OCI-LY3 (cell line): ENCODE measurements around the gene NUMBL.
"Not testable (repeated sequence)": the region's sequence is repeated elsewhere in the genome, so short reads cannot be mapped to it uniquely, and the experiment has no call there.

ENCODE experiments used
- H2AFZ ChIP-seq: fragments of 200-600, 300-600 bp; shearing (Covaris generic); 2 replicates; pipeline ENCODE4 v1.6.0; 2014; ENCODE audit warnings: antibody characterized with exemption, low read depth, low read length
- H3K27ac ChIP-seq: fragments of 200-600, 300-600 bp; sonication (generic); 2 replicates; pipeline ENCODE4 v1.5.1; 2014; ENCODE audit warnings: mild to moderate bottlenecking, low read length, moderate library complexity, mixed read lengths
- H3K27me3 ChIP-seq: fragments of 200-600, 300-600 bp; sonication (generic); 2 replicates; pipeline ENCODE4 v1.6.1; 2014; ENCODE audit warnings: low read depth, low read length, mixed read lengths
- H3K36me3 ChIP-seq: fragments of 200-600, 300-600 bp; sonication (generic); replicated peaks from 2 replicates; pipeline ENCODE3; 2014; ENCODE audit warnings: low read depth, low read length, mixed read lengths
- H3K4me1 ChIP-seq: fragments of 300-600, 200-600 bp; sonication (generic); 2 replicates; pipeline ENCODE4 v1.6.1; 2014; ENCODE audit warnings: low read length, mixed read lengths
- H3K4me2 ChIP-seq: fragments of 200-600, 300-600 bp; sonication (generic); 2 replicates; pipeline ENCODE4 v1.6.1; 2014; ENCODE audit warnings: low read length, mixed read lengths
- H3K4me3 ChIP-seq: fragments of 300-600, 200-600 bp; sonication (generic); 2 replicates; pipeline ENCODE4 v1.5.1; 2014; ENCODE audit warnings: antibody characterized with exemption, mild to moderate bottlenecking, low read length, moderate library complexity
- H3K79me2 ChIP-seq: fragments of 300-600, 200-600 bp; shearing (Covaris generic); 2 replicates; pipeline ENCODE4 v1.6.1; 2014; ENCODE audit warnings: mild to moderate bottlenecking, low read length, mixed read lengths
- H3K9ac ChIP-seq: fragments of 300-600, 200-600 bp; shearing (Covaris generic); 2 replicates; pipeline ENCODE4 v1.6.0; 2014; ENCODE audit warnings: mild to moderate bottlenecking, low read length, moderate library complexity
- H3K9me3 ChIP-seq: fragments of 200-600, 300-600 bp; shearing (Covaris generic); 2 replicates; pipeline ENCODE4 v1.6.1; 2014; ENCODE audit warnings: low read length, mixed read lengths; ENCODE audit not compliant: insufficient read depth
- H4K20me1 ChIP-seq: fragments of 200-600, 300-600 bp; sonication (generic); 2 replicates; pipeline ENCODE4 v1.6.1; 2016; ENCODE audit warnings: low read length, mixed read lengths; ENCODE audit not compliant: insufficient read depth
- CTCF ChIP-seq: fragments of 200-600, 300-600 bp; sonication (generic); IDR thresholded peaks from 2 replicates; pipeline ENCODE4 v1.5.1; 2014; ENCODE audit warnings: antibody characterized with exemption, low read length, low read depth
- EZH2phosphoT487 ChIP-seq: fragments of 200-600 bp; shearing (Covaris generic); IDR thresholded peaks from 2 replicates; pipeline ENCODE4 v1.6.1; 2018; ENCODE audit warnings: antibody characterized with exemption, mixed run types, low read depth

NUMBL gene

DNA sequence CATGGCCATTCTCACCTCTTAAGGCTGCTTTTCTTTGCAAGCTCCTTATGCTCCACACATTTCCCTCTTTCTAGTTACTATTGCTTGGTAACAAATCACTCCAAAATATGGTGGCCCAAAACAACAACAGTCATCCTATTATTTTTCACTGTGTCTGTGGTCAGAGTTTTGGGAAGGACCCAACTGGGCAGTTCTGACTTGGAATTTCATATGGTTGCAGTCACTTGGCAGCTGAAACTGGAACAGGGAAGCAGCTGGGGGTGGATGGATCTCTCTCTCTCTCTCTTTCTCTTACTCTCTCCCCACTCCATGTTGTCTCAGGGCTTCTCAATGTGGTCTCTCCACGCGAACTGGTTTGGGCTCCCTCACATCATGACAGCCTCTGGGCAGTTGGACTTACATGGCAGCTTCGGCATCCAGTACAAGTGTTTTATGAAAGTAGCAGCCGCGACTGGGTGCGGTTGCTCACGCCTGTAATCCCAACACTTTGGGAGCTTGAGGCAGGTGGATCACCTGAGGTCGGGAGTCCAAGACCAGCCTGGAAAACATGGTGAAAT, 39.6 kb downstream of the NUMBL start:
- Histone ChIP-seq H3K9ac (no peak overlapping the region), H4K20me1 (no peaks in the 10 kb centered on the region), H3K27ac (no peak overlapping the region), H2AFZ (no peak overlapping the region), H3K4me2 (no peak overlapping the region), H3K4me1 (peaks cover 10% of the 10 kb centered on the region), H3K36me3 (no peaks in the 10 kb centered on the region), H3K9me3 (no peaks in the 10 kb centered on the region), H3K79me2 (no peaks in the 10 kb centered on the region), H3K4me3 (no peak overlapping the region), H3K27me3 (peaks cover 27% of the 10 kb centered on the region)
- TF ChIP-seq EZH2phosphoT487 (no peak), CTCF (no peak)

- not testable (repeated sequence) for H3K4me3 ChIP-seq, H3K4me1 ChIP-seq, H3K9ac ChIP-seq, H3K79me2 ChIP-seq, H3K4me2 ChIP-seq, H3K36me3 ChIP-seq, H3K9me3 ChIP-seq, H3K27ac ChIP-seq, H4K20me1 ChIP-seq, H2AFZ ChIP-seq
- H3K27me3 ChIP-seq = peaks cover 29% of the 10 kb centered on the region
Observed at GRCh38 chr19:40649903-40650675, 40.4 kb downstream of the NUMBL start.

- TF ChIP-seq EZH2phosphoT487 = no peak
- no peak for TF ChIP-seq CTCF
- H3K27ac ChIP-seq = no peak overlapping the region
- H3K4me3 ChIP-seq = no peak overlapping the region
- no peak overlapping the region for H3K9ac ChIP-seq
- H3K79me2 ChIP-seq = no peaks in the 10 kb centered on the region
- no peaks in the 10 kb centered on the region for H4K20me1 ChIP-seq
- H3K4me1 ChIP-seq = peaks cover 3% of the 10 kb centered on the region
- H3K27me3 ChIP-seq = peaks cover 22% of the 10 kb centered on the region
- no peaks in the 10 kb centered on the region for H3K9me3 ChIP-seq
- no peak overlapping the region for H3K4me2 ChIP-seq
- no peaks in the 10 kb centered on the region for H3K36me3 ChIP-seq
- H2AFZ ChIP-seq = no peak overlapping the region
Observed at GRCh38 chr19:40646743-40647254, 43.7 kb downstream of the NUMBL start.

- TF ChIP-seq CTCF = no peak
- no peak for TF ChIP-seq EZH2phosphoT487
- no peak overlapping the region for H3K27ac ChIP-seq
- no peaks in the 10 kb centered on the region for H4K20me1 ChIP-seq
- H3K4me3 ChIP-seq = no peak overlapping the region
- H2AFZ ChIP-seq = no peak overlapping the region
- H3K36me3 ChIP-seq = no peaks in the 10 kb centered on the region
- no peaks in the 10 kb centered on the region for H3K4me1 ChIP-seq
- no peaks in the 10 kb centered on the region for H3K9me3 ChIP-seq
- no peaks in the 10 kb centered on the region for H3K79me2 ChIP-seq
- H3K27me3 ChIP-seq = peaks cover 6% of the 10 kb centered on the region
- no peak overlapping the region for H3K9ac ChIP-seq
- H3K4me2 ChIP-seq = no peak overlapping the region
Observed at GRCh38 chr19:40642757-40643305, 47.6 kb downstream of the NUMBL start.
